AG10803 (cell line): ENCODE measurements around the gene GP1BB.

Experiments used
- DNase-seq: peaks from one replicate; pipeline ENCODE4 v3.0.0; 2010; ENCODE audit warnings: low read depth
- H3K4me3 ChIP-seq: 2 replicates; pipeline ENCODE4 v1.5.1; 2011; ENCODE audit warnings: mild to moderate bottlenecking, low read length, control low read depth
- TF ChIP-seq, protein P1 (sequence below): conservative IDR thresholded peaks from 2 replicates; pipeline ENCODE4 v1.5.1; 2011; ENCODE audit warnings: mild to moderate bottlenecking, low read length, control low read depth, inconsistent platforms

Gene GP1BB

DNA sequence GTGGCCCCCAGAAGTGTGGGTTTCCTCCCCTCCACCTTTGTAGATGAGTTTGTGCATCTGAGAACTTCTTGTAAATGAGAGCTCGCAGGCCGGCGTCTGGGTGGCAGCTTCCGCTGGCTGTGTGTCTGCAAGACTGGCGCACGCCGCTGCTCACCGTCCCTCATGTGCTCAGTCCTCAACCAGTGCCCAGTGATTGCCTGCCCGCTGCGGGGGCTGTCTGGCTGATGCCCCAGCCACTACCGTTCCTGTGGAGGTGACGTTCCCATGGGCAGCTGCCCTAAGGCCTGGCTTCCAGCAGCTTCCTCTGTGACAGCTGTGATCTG lies 46.0 kb downstream of the GP1BB start:
- DNase-seq: no peak
- no peak overlapping the region for H3K4me3 ChIP-seq
- TF ChIP-seq, protein P1, sequence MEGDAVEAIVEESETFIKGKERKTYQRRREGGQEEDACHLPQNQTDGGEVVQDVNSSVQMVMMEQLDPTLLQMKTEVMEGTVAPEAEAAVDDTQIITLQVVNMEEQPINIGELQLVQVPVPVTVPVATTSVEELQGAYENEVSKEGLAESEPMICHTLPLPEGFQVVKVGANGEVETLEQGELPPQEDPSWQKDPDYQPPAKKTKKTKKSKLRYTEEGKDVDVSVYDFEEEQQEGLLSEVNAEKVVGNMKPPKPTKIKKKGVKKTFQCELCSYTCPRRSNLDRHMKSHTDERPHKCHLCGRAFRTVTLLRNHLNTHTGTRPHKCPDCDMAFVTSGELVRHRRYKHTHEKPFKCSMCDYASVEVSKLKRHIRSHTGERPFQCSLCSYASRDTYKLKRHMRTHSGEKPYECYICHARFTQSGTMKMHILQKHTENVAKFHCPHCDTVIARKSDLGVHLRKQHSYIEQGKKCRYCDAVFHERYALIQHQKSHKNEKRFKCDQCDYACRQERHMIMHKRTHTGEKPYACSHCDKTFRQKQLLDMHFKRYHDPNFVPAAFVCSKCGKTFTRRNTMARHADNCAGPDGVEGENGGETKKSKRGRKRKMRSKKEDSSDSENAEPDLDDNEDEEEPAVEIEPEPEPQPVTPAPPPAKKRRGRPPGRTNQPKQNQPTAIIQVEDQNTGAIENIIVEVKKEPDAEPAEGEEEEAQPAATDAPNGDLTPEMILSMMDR: no peak

DNA sequence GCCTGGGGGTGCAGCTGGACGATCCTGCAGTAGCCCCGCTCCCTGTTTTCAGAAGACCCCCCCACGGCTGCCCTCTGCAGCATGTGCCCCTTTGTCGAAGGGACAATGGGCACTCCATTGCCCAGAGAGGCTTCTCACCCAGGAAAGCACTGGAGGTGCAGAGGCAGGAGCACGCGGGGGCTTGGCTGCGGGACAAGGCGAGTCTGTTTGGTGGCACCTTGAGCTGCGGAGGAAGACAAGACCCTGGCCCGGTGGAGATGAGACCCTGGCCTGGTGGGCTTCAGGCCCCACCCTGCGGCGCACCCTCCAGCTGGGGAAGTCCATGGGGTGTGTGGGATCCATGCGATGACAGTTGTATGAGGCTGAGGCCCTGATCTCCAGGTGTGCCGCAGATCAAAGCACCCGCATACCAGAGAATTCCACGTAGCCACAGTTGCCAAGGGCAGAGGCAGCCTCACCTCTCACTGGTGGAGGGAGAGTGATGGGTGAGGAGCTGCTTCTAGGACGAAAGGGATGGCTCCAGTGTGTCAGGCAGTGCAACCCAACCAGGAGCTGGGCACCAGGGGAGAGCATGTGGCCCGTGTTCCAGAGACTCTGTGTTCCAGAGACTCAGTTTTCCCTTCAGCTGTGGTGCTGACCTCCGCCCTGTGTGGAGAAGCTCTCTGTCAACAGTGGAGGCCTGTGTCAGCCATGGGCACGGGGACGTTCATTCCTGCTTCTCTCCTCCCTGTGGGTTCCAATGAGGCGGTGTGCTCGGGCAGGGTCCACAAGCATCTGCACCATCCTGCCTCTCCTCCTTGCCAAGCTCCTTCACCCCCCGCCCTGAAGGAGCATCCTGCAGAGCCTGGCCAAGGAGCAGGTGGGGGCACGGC lies 47.2 kb downstream of the GP1BB start:
- H3K4me3 ChIP-seq: no peak overlapping the region
- TF ChIP-seq, protein P1: no peak
- no peak for DNase-seq

DNA sequence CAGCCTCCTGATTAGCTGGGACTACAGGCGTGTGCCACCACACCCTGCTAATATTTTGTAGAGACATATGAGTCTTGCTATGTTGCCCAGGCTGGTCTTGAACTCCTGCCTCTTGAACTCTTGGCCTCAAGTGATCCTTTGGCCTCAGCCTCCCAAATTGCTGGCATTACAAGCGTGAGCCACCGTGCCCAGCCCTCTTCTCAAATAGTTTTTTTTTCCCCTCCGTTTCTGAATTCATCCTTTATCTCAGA lies 49.0 kb downstream of the GP1BB start:
- TF ChIP-seq, protein P1: no peak
- H3K4me3 ChIP-seq: no peak overlapping the region
- DNase-seq: no peak

DNA sequence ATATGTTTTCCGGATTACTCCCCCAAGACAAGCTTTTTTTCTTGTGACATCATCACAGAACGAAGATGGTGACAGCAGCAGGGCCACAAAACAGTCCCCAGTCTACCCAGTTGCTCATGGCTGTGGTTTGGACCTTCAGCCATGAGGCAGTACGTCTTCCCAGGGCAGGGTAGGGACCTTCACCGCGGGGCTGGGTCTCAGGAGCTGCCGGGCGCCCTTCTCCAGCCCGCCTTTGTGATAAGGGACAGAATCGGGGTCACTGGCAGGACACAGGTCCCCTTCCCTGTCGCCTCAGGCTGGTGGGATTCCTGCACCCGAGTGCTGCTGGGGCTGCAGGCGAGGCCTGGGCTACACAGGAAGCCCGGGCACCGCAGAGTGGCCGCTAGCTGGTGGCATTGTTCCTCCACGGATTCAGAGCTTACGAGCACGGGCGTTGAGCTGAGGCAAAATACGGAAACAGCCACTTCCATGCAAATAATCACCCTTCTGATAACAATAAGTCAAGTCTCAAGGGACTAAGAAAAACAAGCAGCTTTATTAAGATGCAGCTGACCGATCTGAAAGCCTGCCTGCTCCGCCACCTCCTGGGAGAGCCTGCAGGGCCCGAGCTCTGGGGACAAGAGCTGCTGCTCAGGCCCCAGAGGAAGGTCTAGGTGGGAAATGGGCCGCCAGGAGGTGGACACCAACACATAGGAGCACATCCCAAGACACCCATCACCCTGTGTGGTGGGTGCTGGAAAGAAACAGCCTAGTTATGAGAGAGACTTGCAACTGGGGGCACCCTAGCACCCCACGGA lies 49.5 kb downstream of the GP1BB start:
- TF ChIP-seq, protein P1: no peak
- no peak overlapping the region for H3K4me3 ChIP-seq
- DNase-seq: no peak

DNA sequence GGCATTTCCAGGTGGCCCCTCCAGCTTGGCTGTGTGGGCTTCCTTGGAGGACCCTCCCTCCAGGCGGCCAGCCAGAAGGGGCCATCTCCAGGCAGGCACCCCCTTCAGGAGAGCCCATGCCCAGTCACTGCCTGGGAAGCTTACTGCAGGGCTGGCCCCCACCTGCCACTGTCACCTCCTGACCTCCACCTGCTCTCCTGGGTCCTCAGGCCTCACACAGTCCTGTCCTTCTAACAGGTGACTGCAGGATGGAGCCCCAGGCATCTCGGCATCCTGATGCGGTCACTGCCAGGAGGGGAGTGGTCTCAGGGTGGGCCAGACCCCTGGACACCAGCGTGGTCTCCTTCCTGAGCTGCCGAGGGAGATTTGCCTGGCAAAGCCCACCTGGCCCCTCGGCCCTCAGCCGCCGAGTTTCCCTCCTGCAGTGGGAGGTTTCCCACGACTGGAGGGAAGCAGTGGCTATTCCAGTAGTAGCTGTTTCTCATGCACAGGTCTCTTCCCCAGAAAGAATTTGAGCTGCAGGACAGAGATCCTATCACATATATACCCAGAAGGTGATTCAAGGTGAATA lies 50.2 kb downstream of the GP1BB start:
- H3K4me3 ChIP-seq: no peak overlapping the region
- TF ChIP-seq, protein P1: no peak
- DNase-seq: no peak
